GM12878 (cell line): Measurements from ENCODE around the gene SLX4IP. TPM values are rescaled to one million over a fixed set of nuclear protein-coding genes. Genes with fewer than 3 reads are reported as not detected.

Source experiments
- ATAC-seq: fragments of 200-7000 bp; cut with Tn5 transposase; 3 replicates; pipeline ENCODE4 v1.9.1; 2020; ENCODE audit warnings: mild to moderate bottlenecking, moderate library complexity
- BruUV-seq: library from RNA; stranded (reverse); fragments of 400-500 nt; replicated peaks from 2 replicates; lab custom pipeline; 2021; lab: Mats Ljungman, UMichigan
- CTCF ChIA-PET: fragments of 300-600 bp; sonication (Branson Sonifier 250); formaldehyde crosslinking; extraction: SDS; loops from one replicate; lab custom pipeline; 2021; ENCODE audit warnings: inconsistent platforms; lab: Yijun Ruan, JAX
- POLR2A ChIA-PET: fragments of 350-600 bp; formaldehyde crosslinking; extraction: SDS; loops from one replicate; lab custom pipeline; 2021; ENCODE audit warnings: inconsistent platforms; lab: Charles Lee
- RAD21 ChIA-PET: fragments of 300-600 bp; sonication (Branson Sonifier 250); formaldehyde crosslinking; loops from one replicate; lab custom pipeline; 2023; ENCODE audit warnings: antibody characterized with exemption; ENCODE audit not compliant: unreplicated experiment; lab: Charles Lee
- SMC1A ChIA-PET: fragments of 300-600 bp; sonication (Branson Sonifier 250); formaldehyde crosslinking; loops from one replicate; lab custom pipeline; 2023; ENCODE audit not compliant: unreplicated experiment, uncharacterized antibody; lab: Charles Lee
- DNase-seq: peaks from one replicate; pipeline ENCODE4 v3.0.0-alpha.2; 2011; ENCODE audit warnings: low read depth, low spot score
- FAIRE-seq: peaks from 3 replicates; lab custom pipeline; 2011; peaks lifted over from hg19 to GRCh38; lab: Jason Lieb, UNC
- H2AFZ ChIP-seq: 2 replicates; pipeline ENCODE4 v1.6.0; 2011; ENCODE audit warnings: low read depth, low read length, control low read depth; ENCODE audit not compliant: control insufficient read depth
- H3K27ac ChIP-seq: 2 replicates; pipeline ENCODE4 v1.5.1; 2011; ENCODE audit warnings: control low read depth; ENCODE audit not compliant: control insufficient read depth, insufficient read depth
- H3K27me3 ChIP-seq, 2 experiments: replicated peaks in 1 of 2; 2 replicates each; pipeline versions ENCODE4 v1.6.0 to v1.6.1; 2011; ENCODE audit warnings: low read length in 1 of 2; ENCODE audit not compliant: control insufficient read depth in 2 of 2, insufficient read depth in 2 of 2
- H3K36me3 ChIP-seq, 2 experiments: 2 replicates each; pipeline ENCODE4 v1.5.1; 2011; ENCODE audit warnings: low read length in 1 of 2; ENCODE audit not compliant: control insufficient read depth in 2 of 2, insufficient read depth in 2 of 2
- H3K4me1 ChIP-seq: 2 replicates; pipeline ENCODE4 v1.6.1; 2011; ENCODE audit warnings: mild to moderate bottlenecking, low read length, moderate library complexity, mixed read lengths; ENCODE audit not compliant: control insufficient read depth, insufficient read depth
- H3K4me2 ChIP-seq: 2 replicates; pipeline ENCODE4 v1.6.0; 2011; ENCODE audit warnings: control low read depth; ENCODE audit not compliant: control insufficient read depth, insufficient read depth
- H3K4me3 ChIP-seq: fragments of 200-600 bp; sonication (generic); 2 replicates; pipeline ENCODE4 v1.5.1; 2016
- H3K79me2 ChIP-seq: 2 replicates; pipeline ENCODE4 v1.6.0; 2011; ENCODE audit warnings: low read length; ENCODE audit not compliant: control insufficient read depth, insufficient read depth
- H3K9ac ChIP-seq: 2 replicates; pipeline ENCODE4 v1.8.0; 2011; ENCODE audit warnings: low read length, control low read depth, mixed read lengths; ENCODE audit not compliant: control insufficient read depth, insufficient read depth
- H3K9me3 ChIP-seq: replicated peaks from 3 replicates; pipeline ENCODE4 v1.5.1; 2011; ENCODE audit warnings: mild to moderate bottlenecking, low read length; ENCODE audit not compliant: control insufficient read depth, insufficient read depth
- H4K20me1 ChIP-seq: 2 replicates; pipeline ENCODE4 v1.6.0; 2011; ENCODE audit not compliant: control insufficient read depth, insufficient read depth
- ASH2L ChIP-seq: fragments of 300-600, 200-600 bp; sonication (generic); IDR thresholded peaks from 2 replicates; pipeline ENCODE4 v1.6.1; 2017; ENCODE audit warnings: low read depth, mild to moderate bottlenecking, borderline replicate concordance
- HDAC2 ChIP-seq: fragments of 200-600 bp; sonication (generic); IDR thresholded peaks from 2 replicates; pipeline ENCODE4 v1.6.1; 2017
- LARP7 ChIP-seq: fragments of 450-650 bp; IDR thresholded peaks from 2 replicates; pipeline ENCODE4 v1.6.1; 2017; ENCODE audit warnings: mild to moderate bottlenecking
- NFXL1 ChIP-seq: fragments of 450-650 bp; IDR thresholded peaks from 2 replicates; pipeline ENCODE4 v1.6.1; 2017; ENCODE audit warnings: antibody characterized with exemption, mild to moderate bottlenecking, borderline replicate concordance
- NFYB ChIP-seq: IDR thresholded peaks from 2 replicates; pipeline ENCODE4 v1.6.1; 2011; ENCODE audit warnings: low read depth, mild to moderate bottlenecking, low read length, improper control_type of control experiment, moderate library complexity; ENCODE audit not compliant: insufficient read depth
- NR2F1 ChIP-seq: fragments of 450-650 bp; conservative IDR thresholded peaks from 2 replicates; pipeline ENCODE4 v1.6.1; 2017; ENCODE audit warnings: mild to moderate bottlenecking
- WRNIP1 ChIP-seq: IDR thresholded peaks from 2 replicates; pipeline ENCODE4 v1.6.1; 2011; ENCODE audit warnings: low read depth, low read length, improper control_type of control experiment, borderline replicate concordance
- ZBTB33 ChIP-seq: fragments of 450-650 bp; IDR thresholded peaks from 2 replicates; pipeline ENCODE4 v1.6.1; 2017; ENCODE audit warnings: mild to moderate bottlenecking
- ZNF24 ChIP-seq: fragments of 450-650 bp; IDR thresholded peaks from 2 replicates; pipeline ENCODE4 v1.6.1; 2017; ENCODE audit warnings: antibody characterized with exemption, mild to moderate bottlenecking
- WGBS: methylation state at CpG from one replicate; pipeline ENCODE4 v1.1.6; 2016; ENCODE audit warnings: low lambda C conversion rate; ENCODE audit not compliant: insufficient replicate concordance, insufficient coverage; ENCODE audit errors: missing lambda C conversion rate; 5-methylcytosine and 5-hydroxymethylcytosine counted together
- in situ Hi-C: fragments of 300-500 bp; cut with MboI; formaldehyde crosslinking; loops from 9 replicates; pipeline ENCODE4 v1.14.3; 2018; ENCODE audit warnings: mixed read lengths
- intact Hi-C: fragments of 100-400 bp; cut with micrococcal nuclease; formaldehyde crosslinking; loops from one replicate; pipeline ENCODE4 v1.14.2; 2022; ENCODE audit not compliant: unreplicated experiment
- polyA plus RNA-seq, 11 experiments: library from polyadenylated mRNA; depleted of rRNA in 4 of 11; unstranded in 6 of 11; stranded (reverse) in 5 of 11; fragments of >200 nt; fragmentation: Nextera tagmentation in 4 of 11; fragmentation: Illumina TruSeq in 1 of 11; extraction: Ambion mirVana in 4 of 11; extraction: Trizol in 1 of 11; gene quantifications; 1 replicate in 1 of 11; 2 replicates in 10 of 11; pipeline versions ENCODE4 v1.2.1 to v1.2.3, GENCODE V29; 2011 to 2016; ENCODE audit warnings: inconsistent platforms in 2 of 11, missing spikeins in 2 of 11, low read depth in 1 of 11
- total RNA-seq, 4 experiments: library from RNA; depleted of rRNA in 3 of 4; stranded (reverse); fragments of >200 nt in 3 of 4; fragmentation: Illumina TruSeq in 1 of 4; extraction: Trizol in 1 of 4; gene quantifications; 2 replicates each; pipeline versions ENCODE4 v1.2.1 to v1.2.3, GENCODE V29; 2013 to 2021
- TF ChIP-seq, protein P1 (sequence below): fragments of 450-650 bp; formaldehyde crosslinking; IDR thresholded peaks from 2 replicates; pipeline ENCODE4 v1.4.0; 2022; ENCODE audit warnings: mild to moderate bottlenecking, moderate library complexity
- TF ChIP-seq, protein P2 (sequence below): IDR thresholded peaks from 2 replicates; pipeline ENCODE4 v1.6.1; 2011; ENCODE audit warnings: low read depth, low read length, improper control_type of control experiment, borderline replicate concordance
- TF ChIP-seq, protein P3 (sequence below): IDR thresholded peaks from 2 replicates; pipeline ENCODE4 v1.6.1; 2011; ENCODE audit warnings: low read depth, mild to moderate bottlenecking, low read length, moderate library complexity, borderline replicate concordance; ENCODE audit errors: extremely low read depth

Gene SLX4IP
- total and polyA plus RNA-seq, 10 of the 15 experiments (the other 5 are each of a cell fraction or from before 2014, with no cell fraction given), result 2.2 to 11.0 (median 6.3) TPM

GRCh38 chr20:10618611-10619245 lies 183.6 kb downstream of the SLX4IP start:
- no TSS peak for BruUV-seq
- SMC1A ChIA-PET, result no interaction called here

More at GRCh38 chr20:10618611-10619245, 183.6 kb downstream of the SLX4IP start:
- intact Hi-C loops, result no loop called here
- no peak overlapping the region for H3K9ac ChIP-seq
- H2AFZ ChIP-seq, result no peak overlapping the region
- H3K9me3 ChIP-seq, result no peaks in the 10 kb centered on the region
- no peaks in the 10 kb centered on the region for H3K79me2 ChIP-seq
- no peak overlapping the region for H3K27ac ChIP-seq
- H4K20me1 ChIP-seq, result no peaks in the 10 kb centered on the region
- 85% methylated on average over 6 of the region's 6 CpGs for WGBS
- no peaks in the 10 kb centered on the region; the same call in 1 of the 2 replicates for H3K4me1 ChIP-seq
- no peak for TF ChIP-seq NR2F1
- TF ChIP-seq, protein P1, sequence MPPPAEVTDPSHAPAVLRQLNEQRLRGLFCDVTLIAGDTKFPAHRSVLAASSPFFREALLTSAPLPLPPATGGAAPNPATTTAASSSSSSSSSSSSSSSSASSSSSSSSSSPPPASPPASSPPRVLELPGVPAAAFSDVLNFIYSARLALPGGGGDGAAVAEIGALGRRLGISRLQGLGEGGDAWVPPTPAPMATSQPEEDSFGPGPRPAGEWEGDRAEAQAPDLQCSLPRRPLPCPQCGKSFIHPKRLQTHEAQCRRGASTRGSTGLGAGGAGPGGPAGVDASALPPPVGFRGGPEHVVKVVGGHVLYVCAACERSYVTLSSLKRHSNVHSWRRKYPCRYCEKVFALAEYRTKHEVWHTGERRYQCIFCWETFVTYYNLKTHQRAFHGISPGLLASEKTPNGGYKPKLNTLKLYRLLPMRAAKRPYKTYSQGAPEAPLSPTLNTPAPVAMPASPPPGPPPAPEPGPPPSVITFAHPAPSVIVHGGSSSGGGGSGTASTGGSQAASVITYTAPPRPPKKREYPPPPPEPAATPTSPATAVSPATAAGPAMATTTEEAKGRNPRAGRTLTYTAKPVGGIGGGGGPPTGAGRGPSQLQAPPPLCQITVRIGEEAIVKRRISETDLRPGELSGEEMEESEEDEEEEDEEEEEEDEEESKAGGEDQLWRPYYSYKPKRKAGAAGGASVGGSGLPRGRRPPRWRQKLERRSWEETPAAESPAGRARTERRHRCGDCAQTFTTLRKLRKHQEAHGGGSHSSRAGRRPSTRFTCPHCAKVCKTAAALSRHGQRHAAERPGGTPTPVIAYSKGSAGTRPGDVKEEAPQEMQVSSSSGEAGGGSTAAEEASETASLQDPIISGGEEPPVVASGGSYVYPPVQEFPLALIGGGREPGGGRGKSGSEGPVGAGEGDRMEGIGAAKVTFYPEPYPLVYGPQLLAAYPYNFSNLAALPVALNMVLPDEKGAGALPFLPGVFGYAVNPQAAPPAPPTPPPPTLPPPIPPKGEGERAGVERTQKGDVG (CRISPR knock-in tag), result no peak
- TF ChIP-seq WRNIP1, result no peak
- TF ChIP-seq, protein P2, sequence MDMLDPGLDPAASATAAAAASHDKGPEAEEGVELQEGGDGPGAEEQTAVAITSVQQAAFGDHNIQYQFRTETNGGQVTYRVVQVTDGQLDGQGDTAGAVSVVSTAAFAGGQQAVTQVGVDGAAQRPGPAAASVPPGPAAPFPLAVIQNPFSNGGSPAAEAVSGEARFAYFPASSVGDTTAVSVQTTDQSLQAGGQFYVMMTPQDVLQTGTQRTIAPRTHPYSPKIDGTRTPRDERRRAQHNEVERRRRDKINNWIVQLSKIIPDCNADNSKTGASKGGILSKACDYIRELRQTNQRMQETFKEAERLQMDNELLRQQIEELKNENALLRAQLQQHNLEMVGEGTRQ, result no peak
- TF ChIP-seq ZBTB33, result no peak
- no peak for TF ChIP-seq HDAC2
- no peak for TF ChIP-seq NFXL1
- TF ChIP-seq ZNF24, result no peak
- no peak for TF ChIP-seq LARP7
- TF ChIP-seq NFYB, result no peak
- no peak for TF ChIP-seq ASH2L
- TF ChIP-seq, protein P3, sequence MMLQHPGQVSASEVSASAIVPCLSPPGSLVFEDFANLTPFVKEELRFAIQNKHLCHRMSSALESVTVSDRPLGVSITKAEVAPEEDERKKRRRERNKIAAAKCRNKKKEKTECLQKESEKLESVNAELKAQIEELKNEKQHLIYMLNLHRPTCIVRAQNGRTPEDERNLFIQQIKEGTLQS, result no peak
- ChIA-PET RAD21 (no interaction called here), POLR2A (interaction anchor here (0.7 kb wide), 1 partner anchor 1602 kb away, joined by 4 read pairs; no protein-coding TSS in a partner anchor), CTCF (interaction anchor here (1.1 kb wide), 1 partner anchor 9 kb away, joined by 4 read pairs; no protein-coding TSS in a partner anchor)
- no peak for FAIRE-seq
- DNase-seq, result no peak
- ATAC-seq, result no peak
- no peak overlapping the region for H3K4me3 ChIP-seq
- H3K36me3 ChIP-seq, result peaks cover 1 to 2% of the 10 kb centered on the region in 2 experiments; a peak in 2 of 4 replicates
- in situ Hi-C loops, result no loop called here
- H3K4me2 ChIP-seq, result no peak overlapping the region
- no peaks in the 10 kb centered on the region for H3K27me3 ChIP-seq
